H1 (cell line): ENCODE measurements around the gene POLR2I. TPM values are rescaled to one million over a fixed set of nuclear protein-coding genes. Genes with fewer than 3 reads are reported as not detected.

Experiments
- CTCF ChIA-PET: fragments of 300-600 bp; sonication (Branson Sonifier 250); formaldehyde crosslinking; loops from one replicate; lab custom pipeline; 2021; ENCODE audit not compliant: partially characterized antibody; lab: Charles Lee
- POLR2A ChIA-PET: fragments of 300-600 bp; sonication (Branson Sonifier 250); formaldehyde crosslinking; loops from one replicate; lab custom pipeline; 2021; ENCODE audit warnings: inconsistent platforms; ENCODE audit not compliant: partially characterized antibody; lab: Charles Lee
- DNase-seq, 2 experiments: peaks; one replicate each; pipeline versions ENCODE4 v3.0.0 to v3.0.0-alpha.2; 2010 to 2022; ENCODE audit warnings: low spot score in 2 of 2, low read depth in 1 of 2, mixed read lengths in 1 of 2
- FAIRE-seq: peaks from 2 replicates; lab custom pipeline; 2011; peaks lifted over from hg19 to GRCh38; lab: Jason Lieb, UNC
- H2AFZ ChIP-seq: 2 replicates; pipeline ENCODE4 v1.8.1; 2012; ENCODE audit warnings: low read length, inconsistent platforms
- H2AK5ac ChIP-seq: 2 replicates; pipeline ENCODE4 v1.6.1; 2013; ENCODE audit warnings: low read depth, low read length
- H2BK120ac ChIP-seq: replicated peaks from 2 replicates; pipeline ENCODE3; 2013; ENCODE audit warnings: low read depth, low read length, inconsistent platforms
- H2BK12ac ChIP-seq: 2 replicates; pipeline ENCODE4 v1.6.1; 2013; ENCODE audit warnings: low read depth, low read length
- H2BK15ac ChIP-seq: 2 replicates; pipeline ENCODE4 v1.6.1; 2013; ENCODE audit warnings: low read length
- H2BK20ac ChIP-seq: 2 replicates; pipeline ENCODE4 v1.6.1; 2013; ENCODE audit warnings: low read length
- H2BK5ac ChIP-seq: 2 replicates; pipeline ENCODE4 v1.6.1; 2013; ENCODE audit warnings: low read depth, low read length
- H3K14ac ChIP-seq: 2 replicates; pipeline ENCODE4 v1.6.1; 2013; ENCODE audit warnings: inconsistent platforms; ENCODE audit not compliant: insufficient read length
- H3K18ac ChIP-seq: 2 replicates; pipeline ENCODE4 v1.6.1; 2013; ENCODE audit warnings: low read length; ENCODE audit errors: extremely low read depth
- H3K23ac ChIP-seq: 2 replicates; pipeline ENCODE4 v1.6.1; 2013; ENCODE audit warnings: inconsistent platforms; ENCODE audit not compliant: insufficient read length
- H3K23me2 ChIP-seq: 2 replicates; pipeline ENCODE4 v1.6.1; 2013; ENCODE audit warnings: low read depth, low read length
- H3K27ac ChIP-seq: 2 replicates; pipeline ENCODE4 v1.6.1; 2011; ENCODE audit warnings: low read depth, low read length, inconsistent platforms
- H3K27me3 ChIP-seq, 4 experiments: replicated peaks in 1 of 4; 1 replicate in 1 of 4; 2 replicates in 3 of 4; pipeline versions ENCODE4 v1.6.1 to v1.8.1; 2011 to 2013; ENCODE audit warnings: low read length in 3 of 4, mild to moderate bottlenecking in 3 of 4, inconsistent platforms in 2 of 4, mixed read lengths in 2 of 4, moderate library complexity in 1 of 4; ENCODE audit not compliant: control insufficient read depth in 3 of 4, insufficient read depth in 3 of 4; ENCODE audit errors: extremely low read depth in 1 of 4
- H3K36me3 ChIP-seq, 4 experiments: 2 replicates each; pipeline versions ENCODE4 v1.6.1 to v1.8.1; 2011 to 2013; ENCODE audit warnings: mild to moderate bottlenecking in 4 of 4, low read length in 3 of 4, moderate library complexity in 2 of 4, control low read depth in 1 of 4, inconsistent platforms in 1 of 4; ENCODE audit not compliant: insufficient read depth in 4 of 4, control insufficient read depth in 2 of 4
- H3K4ac ChIP-seq: replicated peaks from 2 replicates; pipeline ENCODE3; 2013; ENCODE audit warnings: low read length, low read depth, mixed read lengths, inconsistent platforms; ENCODE audit not compliant: insufficient read length
- H3K4me1 ChIP-seq, 4 experiments: replicated peaks in 1 of 4; 1 replicate in 1 of 4; 2 replicates in 3 of 4; pipeline versions ENCODE4 v1.6.1 to v1.8.1; 2011 to 2013; ENCODE audit warnings: low read length in 3 of 4, inconsistent platforms in 2 of 4, mixed read lengths in 1 of 4; ENCODE audit not compliant: insufficient read depth in 4 of 4, control insufficient read depth in 3 of 4
- H3K4me2 ChIP-seq, 2 experiments: 2 replicates each; pipeline versions ENCODE4 v1.6.1 to v1.8.1; 2011 to 2013; ENCODE audit warnings: low read depth in 2 of 2, low read length in 2 of 2, control low read depth in 1 of 2, inconsistent platforms in 1 of 2, mild to moderate bottlenecking in 1 of 2; ENCODE audit not compliant: insufficient read depth in 1 of 2
- H3K4me3 ChIP-seq, 4 experiments: fragments of 200-600, 300-600 bp in 1 of 4; sonication (generic), shearing (Covaris generic), sonication (Bioruptor Twin) in 1 of 4; 2 replicates each; pipeline versions ENCODE4 v1.5.1 to v1.8.1; 2011 to 2016; ENCODE audit warnings: low read length in 4 of 4, low read depth in 3 of 4, control low read depth in 2 of 4, inconsistent platforms in 2 of 4, mild to moderate bottlenecking in 2 of 4, mixed read lengths in 1 of 4, moderate library complexity in 1 of 4; ENCODE audit not compliant: insufficient read depth in 2 of 4; ENCODE audit errors: extremely low read depth in 1 of 4
- H3K56ac ChIP-seq: replicated peaks from 2 replicates; pipeline ENCODE3; 2013; ENCODE audit warnings: low read depth, mild to moderate bottlenecking, mixed read lengths, low read length, inconsistent platforms; ENCODE audit not compliant: insufficient read length
- H3K79me1 ChIP-seq: 2 replicates; pipeline ENCODE4 v1.6.1; 2013; ENCODE audit warnings: low read depth, low read length, control low read depth
- H3K79me2 ChIP-seq, 2 experiments: 2 replicates each; pipeline versions ENCODE4 v1.6.1 to v1.8.1; 2012 to 2013; ENCODE audit warnings: low read length in 2 of 2, mild to moderate bottlenecking in 2 of 2, inconsistent platforms in 1 of 2; ENCODE audit not compliant: insufficient read depth in 2 of 2, control insufficient read depth in 1 of 2
- H3K9ac ChIP-seq, 4 experiments: replicated peaks in 1 of 4; 1 replicate in 1 of 4; 2 replicates in 3 of 4; pipeline versions ENCODE4 v1.6.1 to v1.8.1; 2011 to 2013; ENCODE audit warnings: low read depth in 3 of 4, low read length in 3 of 4, control low read depth in 2 of 4, mild to moderate bottlenecking in 2 of 4, moderate library complexity in 2 of 4, inconsistent platforms in 1 of 4; ENCODE audit errors: extremely low read depth in 1 of 4
- H3K9me3 ChIP-seq, 2 experiments: 2 replicates each; pipeline versions ENCODE4 v1.6.1 to v1.8.1; 2012 to 2013; ENCODE audit warnings: mild to moderate bottlenecking in 2 of 2, moderate library complexity in 2 of 2, control low read depth in 1 of 2, inconsistent platforms in 1 of 2, low read depth in 1 of 2, low read length in 1 of 2, mixed read lengths in 1 of 2; ENCODE audit not compliant: insufficient read depth in 2 of 2
- H4K20me1 ChIP-seq, 2 experiments: replicated peaks in 1 of 2; 2 replicates each; pipeline versions ENCODE3 to v1.8.1; 2011 to 2013; ENCODE audit warnings: inconsistent platforms in 2 of 2, low read length in 2 of 2, mild to moderate bottlenecking in 1 of 2; ENCODE audit not compliant: insufficient read depth in 2 of 2, control insufficient read depth in 1 of 2
- H4K5ac ChIP-seq: 2 replicates; pipeline ENCODE4 v1.6.1; 2013; ENCODE audit warnings: low read length, low read depth, mixed read lengths, inconsistent platforms; ENCODE audit not compliant: insufficient read length
- H4K8ac ChIP-seq: 2 replicates; pipeline ENCODE4 v1.8.0; 2013; ENCODE audit warnings: mild to moderate bottlenecking, moderate library complexity, low read length, inconsistent platforms; ENCODE audit not compliant: insufficient read depth; ENCODE audit errors: extremely low read depth
- H4K91ac ChIP-seq: replicated peaks from 2 replicates; pipeline ENCODE3; 2013; ENCODE audit warnings: low read length, mixed read lengths, inconsistent platforms; ENCODE audit not compliant: insufficient read length
- BCL11A ChIP-seq, 2 experiments: IDR thresholded peaks; one replicate each; pipeline ENCODE4 v1.6.1; 2011; ENCODE audit warnings: low read depth in 2 of 2, low read length in 2 of 2, mild to moderate bottlenecking in 2 of 2
- JUN ChIP-seq: IDR thresholded peaks from 2 replicates; pipeline ENCODE4 v1.6.1; 2011; ENCODE audit warnings: low read depth, mild to moderate bottlenecking, improper control_type of control experiment, low read length
- RXRA ChIP-seq: IDR thresholded peaks from 2 replicates; pipeline ENCODE4 v1.6.1; 2011; ENCODE audit warnings: low read depth, mild to moderate bottlenecking, low read length, moderate library complexity; ENCODE audit not compliant: insufficient read depth
- ZNF274 ChIP-seq: IDR thresholded peaks from 2 replicates; pipeline ENCODE4 v1.7.0; 2012; ENCODE audit warnings: low read length, borderline replicate concordance; ENCODE audit errors: extremely low read depth
- WGBS, 2 experiments: shearing (Covaris generic) in 1 of 2; methylation state at CpG; one replicate each; pipeline versions ENCODE4 v1.1.6 to v1.1.7; 2013 to 2015; ENCODE audit warnings: low lambda C conversion rate in 2 of 2, mixed read lengths in 2 of 2, inconsistent platforms in 1 of 2, low coverage in 1 of 2, missing lambda C conversion rate in 1 of 2; ENCODE audit not compliant: insufficient replicate concordance in 2 of 2, insufficient coverage in 1 of 2, insufficient read length in 1 of 2; ENCODE audit errors: extremely low coverage in 1 of 2, missing lambda C conversion rate in 1 of 2; 5-methylcytosine and 5-hydroxymethylcytosine counted together
- polyA plus RNA-seq, 7 experiments: library from polyadenylated mRNA; depleted of rRNA in 3 of 7; stranded (reverse) in 5 of 7; unstranded in 2 of 7; fragments of >200 nt in 5 of 7; fragments of 200-250 nt in 2 of 7; gene quantifications; 1 replicate in 5 of 7; 2 replicates in 1 of 7; 4 replicates in 1 of 7; pipeline versions ENCODE4 v1.2.1 to v1.2.3, GENCODE V29; 2011 to 2013; ENCODE audit warnings: missing spikeins in 2 of 7, mixed read lengths in 2 of 7
- total RNA-seq: library from RNA; stranded (reverse); fragmentation: NEBNext Ultra II Directional; extraction: Animal tissue kit (Norgen Biotek cat#: 25700); gene quantifications from 2 replicates; pipeline ENCODE4 v1.2.1, GENCODE V29; 2021
- TF ChIP-seq, protein P1 (sequence below), 3 experiments: IDR thresholded peaks; 1 replicate in 2 of 3; 2 replicates in 1 of 3; pipeline versions ENCODE4 v1.5.1 to v1.6.1; 2011; ENCODE audit warnings: low read length in 3 of 3, mild to moderate bottlenecking in 3 of 3, inconsistent platforms in 2 of 3, low read depth in 1 of 3, moderate library complexity in 1 of 3; ENCODE audit not compliant: insufficient read depth in 1 of 3; ENCODE audit errors: control extremely low read depth in 1 of 3
- TF ChIP-seq, protein P2 (sequence below): IDR thresholded peaks from 2 replicates; pipeline ENCODE4 v1.6.1; 2012; ENCODE audit warnings: inconsistent platforms

The POLR2I gene
- total and polyA plus RNA-seq, 2 of the 8 experiments (the other 6 are each of a cell fraction or from before 2014, with no cell fraction given), result 143 to 150 TPM

DNA sequence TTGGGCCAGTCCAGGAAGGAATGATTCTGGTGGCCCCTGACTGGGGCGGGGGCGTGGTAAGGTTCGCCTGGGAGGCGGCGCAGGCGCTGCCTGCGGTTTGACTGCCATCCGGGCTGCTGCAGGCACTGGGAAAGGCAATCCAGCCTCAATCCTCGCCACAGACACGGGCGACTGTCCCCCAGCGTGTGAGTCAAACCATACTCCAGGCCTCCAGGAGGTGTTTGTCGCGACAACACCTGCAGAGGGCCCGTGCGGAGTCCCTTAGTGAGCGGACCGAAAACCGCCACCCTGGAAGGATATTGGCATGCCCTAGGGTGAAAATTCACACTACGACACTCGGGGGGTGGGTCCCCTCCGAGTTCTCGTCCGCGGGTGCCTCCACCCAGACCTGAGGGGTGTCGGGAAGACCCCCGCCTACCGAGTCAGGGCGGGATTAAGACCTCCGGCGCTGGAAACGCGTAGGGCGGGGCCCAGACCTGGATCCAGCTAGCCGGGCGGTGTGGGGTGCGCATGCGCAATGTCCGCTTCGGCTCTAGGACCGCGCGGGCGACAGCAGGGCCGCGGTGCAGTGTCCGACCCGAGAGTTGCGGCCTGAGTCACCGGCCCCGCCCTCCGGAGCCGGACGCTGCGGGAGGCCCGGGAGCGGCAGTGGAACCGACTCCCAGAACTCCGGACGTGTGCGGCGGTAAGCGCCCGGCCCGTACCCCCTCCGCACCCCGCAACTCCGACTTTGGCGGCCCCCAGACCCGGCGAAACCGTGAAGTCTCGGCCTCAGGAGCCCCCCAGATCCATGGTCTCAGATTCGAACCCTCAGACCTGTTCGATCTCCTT lies 25.0 kb upstream of the POLR2I start, which contains the start of gene CAPNS1:
Gene CAPNS1 (plus strand): TSS at position 594 of the 831 bp plus-strand sequence. CDS start 946 bp downstream, outside the sequence.
- Histone ChIP-seq H3K4me2 (peak within 1 kb of the TSS; percentile 78 to 96), H2BK20ac (no peak within 1 kb of the TSS), H3K9me3 (no peaks in the 10 kb centered on the region), H3K56ac (peak within 1 kb of the TSS; percentile 79), H2BK12ac (0 out of 2 replicates have a peak within 1 kb of the TSS, but pooled peaks have one; percentile 63), H3K23me2 (peaks cover 13% of the 10 kb centered on the region; the same call in 1 of the 2 replicates), H2AFZ (peak within 1 kb of the TSS; percentile 23; the same call in 1 of the 2 replicates), H4K20me1 (peaks cover 0 to 3% of the 10 kb centered on the region in 2 experiments), H3K79me2 (peaks cover 0 to 12% of the 10 kb centered on the region in 2 experiments; a peak in 1 of 4 replicates), H3K23ac (no peak within 1 kb of the TSS), H2BK120ac (peak within 1 kb of the TSS; percentile 63), H3K36me3 (peaks cover 6 to 17% (median 14%) of the 10 kb centered on the region in 4 experiments), H3K14ac (no peak within 1 kb of the TSS), H3K27me3 (no peaks in the 10 kb centered on the region), H4K91ac (peak within 1 kb of the TSS; percentile 88), H2AK5ac (no peak within 1 kb of the TSS), H3K4me1 (peaks cover 0 to 6% (median 5%) of the 10 kb centered on the region in 4 experiments; a peak in 3 of 7 replicates), H2BK5ac (peak within 1 kb of the TSS; percentile 90; the same call in 1 of the 2 replicates), H3K18ac (peak within 1 kb of the TSS; percentile 90), H4K8ac (peak within 1 kb of the TSS; percentile 75), H3K9ac (peak within 1 kb of the TSS; percentile 71 to 83 (median 76)), H3K4ac (peak within 1 kb of the TSS; percentile 84), H2BK15ac (0 out of 2 replicates have a peak within 1 kb of the TSS, but pooled peaks have one; percentile 65), H4K5ac (peak within 1 kb of the TSS; percentile 85), H3K4me3 (peak within 1 kb of the TSS; percentile 89 to 98 (median 97)), H3K79me1 (peaks cover 3% of the 10 kb centered on the region), H3K27ac (peak within 1 kb of the TSS; percentile 36; the same call in 1 of the 2 replicates)
- POLR2A ChIA-PET, result interaction anchor here (0.6 to 2.0 kb wide), 13 partner anchors 10 to 1260 kb away, joined by 3 to 13 read pairs (median 4); partner anchors contain the start of genes THAP8, WDR62, ZNF146 and ZNF565
- DNase-seq, result peak; percentile 91 to 98
- 5% methylated on average over 30 of the region's 75 CpGs; no CpG with 5 or more reads in 1 of the 2 experiments for WGBS, 2 experiments
- CTCF ChIA-PET, result interaction anchor here (1.0 to 2.7 kb wide), 6 partner anchors 11 to 33 kb away, joined by 3 to 18 read pairs (median 4); no protein-coding TSS in a partner anchor
- no peak for FAIRE-seq
- TF ChIP-seq ZNF274 (no peak), RXRA (no peak), JUN (peak; percentile 26; the same call in 1 of the 2 replicates), BCL11A (IDR thresholded peaks at IDR 0.05; ENCODE audit: low read depth in 2 of 2, low read length in 2 of 2) (no peak)
- TF ChIP-seq, protein P1, sequence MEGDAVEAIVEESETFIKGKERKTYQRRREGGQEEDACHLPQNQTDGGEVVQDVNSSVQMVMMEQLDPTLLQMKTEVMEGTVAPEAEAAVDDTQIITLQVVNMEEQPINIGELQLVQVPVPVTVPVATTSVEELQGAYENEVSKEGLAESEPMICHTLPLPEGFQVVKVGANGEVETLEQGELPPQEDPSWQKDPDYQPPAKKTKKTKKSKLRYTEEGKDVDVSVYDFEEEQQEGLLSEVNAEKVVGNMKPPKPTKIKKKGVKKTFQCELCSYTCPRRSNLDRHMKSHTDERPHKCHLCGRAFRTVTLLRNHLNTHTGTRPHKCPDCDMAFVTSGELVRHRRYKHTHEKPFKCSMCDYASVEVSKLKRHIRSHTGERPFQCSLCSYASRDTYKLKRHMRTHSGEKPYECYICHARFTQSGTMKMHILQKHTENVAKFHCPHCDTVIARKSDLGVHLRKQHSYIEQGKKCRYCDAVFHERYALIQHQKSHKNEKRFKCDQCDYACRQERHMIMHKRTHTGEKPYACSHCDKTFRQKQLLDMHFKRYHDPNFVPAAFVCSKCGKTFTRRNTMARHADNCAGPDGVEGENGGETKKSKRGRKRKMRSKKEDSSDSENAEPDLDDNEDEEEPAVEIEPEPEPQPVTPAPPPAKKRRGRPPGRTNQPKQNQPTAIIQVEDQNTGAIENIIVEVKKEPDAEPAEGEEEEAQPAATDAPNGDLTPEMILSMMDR (IDR thresholded peaks at IDR 0.05; ENCODE audit: control extremely low read depth in 1 of 3, insufficient read depth in 1 of 3, low read depth in 1 of 3, low read length in 3 of 3), result peak in 2 of 3 experiments; percentile 4 to 14; a peak in 2 of 4 replicates
- TF ChIP-seq, protein P2, sequence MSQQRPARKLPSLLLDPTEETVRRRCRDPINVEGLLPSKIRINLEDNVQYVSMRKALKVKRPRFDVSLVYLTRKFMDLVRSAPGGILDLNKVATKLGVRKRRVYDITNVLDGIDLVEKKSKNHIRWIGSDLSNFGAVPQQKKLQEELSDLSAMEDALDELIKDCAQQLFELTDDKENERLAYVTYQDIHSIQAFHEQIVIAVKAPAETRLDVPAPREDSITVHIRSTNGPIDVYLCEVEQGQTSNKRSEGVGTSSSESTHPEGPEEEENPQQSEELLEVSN, result no peak
